Thymus (tissue), 11 donors: Measurements from ENCODE around the gene NKAIN1. TPM values are rescaled to one million over a fixed set of nuclear protein-coding genes. Genes with fewer than 3 reads are reported as not detected.

ENCODE experiments used
- DNase-seq, 9 donors: peaks; one replicate each; pipeline ENCODE4 v3.0.0-alpha.2; 2013; ENCODE audit warnings: low spot score in 9 of 9, low read depth in 6 of 9, missing footprints in 1 of 9
- H3K27ac ChIP-seq, 2 donors: one replicate each; pipeline ENCODE4 v1.5.1; 2013; ENCODE audit warnings: control low read depth in 1 of 2, low read depth in 1 of 2, low read length in 1 of 2, mild to moderate bottlenecking in 1 of 2, moderate library complexity in 1 of 2
- H3K27me3 ChIP-seq, 2 donors: one replicate each; pipeline ENCODE4 v1.5.1; 2013; ENCODE audit warnings: low read length in 1 of 2; ENCODE audit not compliant: control insufficient read depth in 2 of 2, insufficient read depth in 1 of 2
- H3K36me3 ChIP-seq, 2 donors: one replicate each; pipeline ENCODE4 v1.5.1; 2013; ENCODE audit warnings: low read length in 1 of 2, mild to moderate bottlenecking in 1 of 2, moderate library complexity in 1 of 2; ENCODE audit not compliant: control insufficient read depth in 2 of 2, insufficient read depth in 2 of 2
- H3K4me1 ChIP-seq, 2 donors: one replicate each; pipeline ENCODE4 v1.5.1; 2013; ENCODE audit warnings: low read length in 2 of 2; ENCODE audit not compliant: control insufficient read depth in 2 of 2, insufficient read depth in 2 of 2
- H3K4me3 ChIP-seq, 2 donors: one replicate each; pipeline ENCODE4 v1.5.1; 2013; ENCODE audit warnings: low read length in 2 of 2, control low read depth in 1 of 2, mild to moderate bottlenecking in 1 of 2
- H3K9me3 ChIP-seq, 2 donors: one replicate each; pipeline ENCODE4 v1.5.1; 2013; ENCODE audit warnings: low read length in 1 of 2, mild to moderate bottlenecking in 1 of 2; ENCODE audit not compliant: control insufficient read depth in 2 of 2, insufficient read depth in 1 of 2
- WGBS: extraction: QIAGEN DNeasy Blood & Tissue Kit; methylation state at CpG from one replicate; pipeline ENCODE4 v1.1.7; 2013; 5-methylcytosine and 5-hydroxymethylcytosine counted together
- polyA plus RNA-seq: library from polyadenylated mRNA; stranded (reverse); fragments of 200-250 nt; gene quantifications from one replicate; pipeline ENCODE4 v1.2.3, GENCODE V29; 2013
- total RNA-seq: library from RNA; stranded (reverse); fragments of 120-200 nt; gene quantifications from one replicate; pipeline ENCODE4 v1.2.4, GENCODE V29; 2013
- donor health status: healthy.

NKAIN1 gene
- total and polyA plus RNA-seq, 2 donors, result 0.16 to 0.19 TPM

DNA sequence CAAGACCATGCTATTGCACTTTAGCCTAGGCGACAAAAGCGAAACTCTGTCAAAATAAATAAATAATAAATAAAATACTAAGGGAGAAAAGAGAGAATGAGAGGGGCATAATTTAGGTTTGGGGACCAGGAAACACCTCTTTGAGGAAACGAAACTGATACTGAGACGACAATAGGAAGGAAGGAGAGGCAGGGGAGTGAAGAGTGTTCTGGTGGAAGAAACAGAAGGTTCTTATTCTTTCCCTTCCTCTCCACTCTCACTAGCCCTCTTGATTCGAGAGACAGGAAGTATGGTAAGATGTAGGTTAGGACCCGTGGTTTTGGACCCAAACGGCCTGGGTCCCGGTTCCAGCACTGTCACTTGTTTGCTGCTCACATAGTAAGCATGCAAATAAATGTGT is 1.6 kb upstream of the NKAIN1 start:
- peaks cover 0 to 2% of the 10 kb centered on the region in 2 donors for H3K9me3 ChIP-seq
- H3K36me3 ChIP-seq, result no peaks in the 10 kb centered on the region
- peaks cover 40 to 63% of the 10 kb centered on the region in 2 donors for H3K27me3 ChIP-seq
- 30% methylated on average over 8 of the region's 8 CpGs for WGBS
- no peak overlapping the region for H3K4me3 ChIP-seq
- DNase-seq, result no peak
- H3K27ac ChIP-seq, result no peak overlapping the region
- H3K4me1 ChIP-seq, result peaks cover 0 to 6% of the 10 kb centered on the region in 2 donors

DNA sequence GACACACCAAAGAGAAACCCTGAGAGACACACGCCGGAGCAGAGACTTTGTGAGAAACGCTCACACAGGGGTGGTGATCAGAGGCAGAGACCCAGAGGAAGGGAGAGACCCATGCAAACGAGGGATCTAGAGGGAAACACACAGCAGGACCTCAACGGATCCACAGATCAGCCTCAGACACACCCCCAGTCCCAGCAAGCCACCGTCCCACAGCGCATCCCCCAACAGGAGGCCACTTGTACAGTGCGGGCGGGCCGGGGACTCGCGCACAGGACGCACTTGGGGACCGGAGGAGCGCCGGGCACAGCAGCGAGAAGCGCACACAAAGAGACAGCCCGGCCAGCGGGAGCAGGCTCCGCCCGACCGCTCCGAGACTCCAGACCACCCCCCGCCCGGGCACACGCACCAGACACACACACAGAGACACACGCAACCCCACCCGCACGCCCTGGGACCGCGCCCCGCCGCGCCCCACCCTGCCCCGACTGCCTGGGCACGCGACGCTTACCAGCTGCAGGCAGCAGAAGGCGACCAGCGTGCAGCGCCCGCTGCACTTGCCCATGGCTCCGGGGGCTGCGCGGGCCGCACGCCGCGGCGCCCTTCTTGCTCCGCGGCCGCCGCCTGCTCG is 587 bp downstream of the NKAIN1 start:
- peak overlapping the region in 1 of 2 donors; percentile 24 for H3K4me3 ChIP-seq
- peaks cover 0 to 2% of the 10 kb centered on the region in 2 donors for H3K9me3 ChIP-seq
- no peaks in the 10 kb centered on the region for H3K36me3 ChIP-seq
- H3K27me3 ChIP-seq, result peaks cover 40 to 82% of the 10 kb centered on the region in 2 donors
- WGBS, result 2% methylated on average over 56 of the region's 56 CpGs
- peaks cover 0 to 6% of the 10 kb centered on the region in 2 donors for H3K4me1 ChIP-seq
- H3K27ac ChIP-seq, result no peak overlapping the region
- DNase-seq, result no peak

DNA sequence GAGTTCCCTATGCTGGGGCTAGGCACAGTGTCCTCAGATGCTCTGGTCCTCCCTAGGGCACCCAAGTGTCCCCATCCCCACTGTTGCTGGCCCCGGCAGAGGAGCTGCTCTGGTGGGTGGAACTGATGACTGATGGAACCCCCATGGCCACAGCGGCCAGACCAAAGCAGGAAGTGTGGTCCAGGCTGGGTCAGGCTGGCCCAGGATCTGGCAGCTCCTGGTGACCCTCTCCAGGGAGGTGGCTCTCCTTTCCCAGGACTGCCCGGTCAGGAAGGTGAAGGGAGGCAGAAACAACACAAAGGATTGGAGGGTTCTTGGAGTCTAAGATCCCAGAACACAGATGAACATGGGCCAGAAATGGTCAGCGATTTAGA is 1.1 kb downstream of the NKAIN1 start:
- H3K9me3 ChIP-seq, result peaks cover 0 to 2% of the 10 kb centered on the region in 2 donors
- peaks cover 0 to 6% of the 10 kb centered on the region in 2 donors for H3K4me1 ChIP-seq
- no peaks in the 10 kb centered on the region for H3K36me3 ChIP-seq
- no peak for DNase-seq
- 21% methylated on average over 4 of the region's 4 CpGs for WGBS
- H3K27me3 ChIP-seq, result peaks cover 43 to 83% of the 10 kb centered on the region in 2 donors
- H3K27ac ChIP-seq, result no peak overlapping the region
- no peak overlapping the region for H3K4me3 ChIP-seq

- H3K27me3 ChIP-seq, result peaks cover 28 to 55% of the 10 kb centered on the region in 2 donors
- H3K36me3 ChIP-seq, result no peaks in the 10 kb centered on the region
- WGBS, result 62% methylated on average over 4 of the region's 4 CpGs
- no peak overlapping the region for H3K4me3 ChIP-seq
- DNase-seq, result no peak
- peaks cover 0 to 2% of the 10 kb centered on the region in 2 donors for H3K9me3 ChIP-seq
- H3K27ac ChIP-seq, result no peak overlapping the region
- H3K4me1 ChIP-seq, result peaks cover 0 to 4% of the 10 kb centered on the region in 2 donors
Observed at GRCh38 chr1:31234870-31235269, 4.8 kb downstream of the NKAIN1 start.

DNA sequence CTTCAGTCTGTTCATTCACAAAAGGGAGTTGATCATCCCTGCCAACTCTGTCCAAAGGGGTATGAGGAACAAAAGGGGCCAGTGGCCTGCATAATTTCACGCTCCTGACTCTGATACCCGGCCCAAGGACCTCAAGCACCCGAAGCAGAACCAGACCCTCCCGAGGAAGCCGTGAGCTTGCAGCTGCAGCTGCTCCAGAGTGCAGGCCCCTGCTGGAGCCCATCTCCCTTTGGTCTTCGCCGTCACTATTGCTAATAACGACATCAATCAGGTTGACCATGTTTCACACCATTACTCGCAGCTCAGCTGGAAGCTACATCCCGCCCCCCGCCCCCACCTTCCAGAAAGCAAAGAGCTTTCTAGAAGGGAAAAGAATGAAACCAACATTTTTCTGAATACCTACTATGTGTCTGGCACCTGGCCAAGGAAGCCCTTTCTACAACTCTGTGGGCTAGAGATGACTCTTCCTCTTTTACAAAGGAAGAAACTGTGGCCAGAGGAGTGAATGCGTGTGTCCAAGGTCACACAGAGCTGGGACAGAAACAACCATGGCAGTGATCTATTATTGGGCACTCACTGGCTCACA is 5.5 kb downstream of the NKAIN1 start:
- no peak overlapping the region for H3K4me3 ChIP-seq
- peaks cover 0 to 3% of the 10 kb centered on the region in 2 donors for H3K4me1 ChIP-seq
- H3K36me3 ChIP-seq, result no peaks in the 10 kb centered on the region
- DNase-seq, result no peak
- WGBS, result 71% methylated on average over 12 of the region's 12 CpGs
- peaks cover 21 to 52% of the 10 kb centered on the region in 2 donors for H3K27me3 ChIP-seq
- no peak overlapping the region for H3K27ac ChIP-seq
- peaks cover 0 to 2% of the 10 kb centered on the region in 2 donors for H3K9me3 ChIP-seq

GRCh38 chr1:31232689-31233088 is 7.0 kb downstream of the NKAIN1 start:
- Histone ChIP-seq H3K27me3 (peaks cover 7 to 37% of the 10 kb centered on the region in 2 donors), H3K9me3 (no peaks in the 10 kb centered on the region), H3K4me1 (no peaks in the 10 kb centered on the region), H3K36me3 (no peaks in the 10 kb centered on the region), H3K27ac (no peak overlapping the region), H3K4me3 (no peak overlapping the region)
- DNase-seq, result no peak
- 96% methylated on average over 2 of the region's 2 CpGs for WGBS

DNA sequence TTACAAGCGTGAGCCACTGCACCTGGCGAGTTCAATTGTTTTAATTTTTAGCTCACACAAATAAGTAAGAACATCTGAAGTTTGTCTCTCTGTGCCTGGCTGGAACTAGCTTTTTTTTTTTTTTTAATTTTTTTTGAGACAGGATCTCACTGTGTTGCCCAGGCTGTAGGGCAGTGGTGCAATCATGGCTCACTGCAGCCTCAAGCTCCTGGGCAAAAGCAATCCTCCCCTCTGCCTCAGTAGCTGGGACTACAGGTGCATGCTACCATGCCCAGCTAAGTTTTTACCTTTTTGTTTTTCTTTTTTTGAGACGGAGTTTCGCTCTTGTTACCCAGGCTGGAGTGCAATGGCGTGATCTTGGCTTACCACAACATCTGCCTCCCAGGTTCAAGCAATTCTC is 7.9 kb downstream of the NKAIN1 start:
- peaks cover 3 to 31% of the 10 kb centered on the region in 2 donors for H3K27me3 ChIP-seq
- no peaks in the 10 kb centered on the region for H3K9me3 ChIP-seq
- WGBS, result 97% methylated on average over 5 of the region's 5 CpGs

DNA sequence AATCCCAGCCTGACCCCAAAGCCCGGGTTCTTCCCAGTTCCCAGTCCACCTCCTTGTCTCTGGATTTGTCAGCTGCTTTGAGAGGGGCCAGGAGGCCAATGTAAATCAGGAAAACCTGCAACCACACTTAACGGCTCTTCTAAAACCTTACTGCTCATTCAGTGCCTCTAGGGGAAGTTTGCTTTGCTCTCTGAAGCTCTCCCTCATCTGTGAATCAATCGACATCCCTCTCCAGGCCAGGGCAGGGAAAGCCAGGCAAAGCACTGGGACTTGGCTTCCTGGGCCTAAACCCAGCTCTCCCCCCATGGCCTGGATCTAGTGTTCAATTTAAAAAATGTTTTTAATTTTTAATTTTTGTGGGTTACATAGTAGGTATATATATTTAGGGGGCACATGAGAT is 9.3 kb downstream of the NKAIN1 start:
- Histone ChIP-seq H3K9me3 (no peaks in the 10 kb centered on the region), H3K27me3 (peaks cover 3 to 17% of the 10 kb centered on the region in 2 donors), H3K36me3 (no peaks in the 10 kb centered on the region), H3K4me1 (no peaks in the 10 kb centered on the region), H3K4me3 (no peak overlapping the region), H3K27ac (no peak overlapping the region)
- DNase-seq, result no peak
- WGBS, result 72% methylated on average over 3 of the region's 3 CpGs

More for the DNA sequence above, 7.9 kb downstream of the NKAIN1 start:
- Histone ChIP-seq H3K4me1 (no peaks in the 10 kb centered on the region), H3K36me3 (no peaks in the 10 kb centered on the region), H3K4me3 (no peak overlapping the region), H3K27ac (no peak overlapping the region)
- no peak for DNase-seq

- H3K4me3 ChIP-seq, result no peak overlapping the region
- no peaks in the 10 kb centered on the region for H3K36me3 ChIP-seq
- DNase-seq, result no peak
- no peaks in the 10 kb centered on the region for H3K9me3 ChIP-seq
- peaks cover 3 to 9% of the 10 kb centered on the region in 2 donors for H3K27me3 ChIP-seq
- H3K27ac ChIP-seq, result no peak overlapping the region
- no peaks in the 10 kb centered on the region for H3K4me1 ChIP-seq
Observed at GRCh38 chr1:31228986-31229385, 10.7 kb downstream of the NKAIN1 start.
